K562 (cell line): ENCODE measurements around the gene WDR18. TPM values are rescaled to one million over a fixed set of nuclear protein-coding genes. Genes with fewer than 3 reads are reported as not detected.

Experiments used
- BHLHE40 ChIP-seq: IDR thresholded peaks from 2 replicates; pipeline ENCODE4 v1.6.1; 2011; ENCODE audit warnings: low read length, improper control_type of control experiment
- CBFB ChIP-seq: sonication (generic); formaldehyde crosslinking; IDR thresholded peaks from 2 replicates; pipeline ENCODE4 v1.4.0; 2020; ENCODE audit warnings: mild to moderate bottlenecking, missing genetic modification reagents
- ELF2 ChIP-seq: fragments of 250-450 bp; sonication (Bioruptor Pico); IDR thresholded peaks from 2 replicates; pipeline ENCODE4 v1.5.0; 2021; ENCODE audit warnings: mild to moderate bottlenecking
- GABPA ChIP-seq: fragments of 200-800 bp; sonication (Bioruptor generic); conservative IDR thresholded peaks from 2 replicates; pipeline ENCODE4 v1.6.1; 2016; ENCODE audit warnings: low read depth, missing genetic modification characterization, missing compliant biosample characterization
- MTA3 ChIP-seq: fragments of 450-650 bp; formaldehyde crosslinking; IDR thresholded peaks from 2 replicates; pipeline ENCODE4 v1.6.1; 2017; ENCODE audit warnings: mild to moderate bottlenecking, borderline replicate concordance
- NCOA1 ChIP-seq: fragments of 450-650 bp; IDR thresholded peaks from 2 replicates; pipeline ENCODE4 v1.6.1; 2016; ENCODE audit warnings: low read depth
- NR2C1 ChIP-seq, 2 experiments: fragments of 450-650 bp; IDR thresholded peaks; 2 replicates each; pipeline ENCODE4 v1.6.1; 2017; ENCODE audit warnings: mild to moderate bottlenecking in 2 of 2, antibody characterized with exemption in 1 of 2, inconsistent platforms in 1 of 2, missing compliant biosample characterization in 1 of 2, missing genetic modification characterization in 1 of 2
- POLR2A ChIP-seq: fragments of 450-650 bp; conservative IDR thresholded peaks from 2 replicates; pipeline ENCODE4 v1.6.1; 2016
- POLR2B ChIP-seq: fragments of 450-650 bp; IDR thresholded peaks from 2 replicates; pipeline ENCODE4 v1.6.1; 2018; ENCODE audit warnings: low read depth; ENCODE audit not compliant: partially characterized antibody
- PRPF4 ChIP-seq: fragments of 200-400 bp; formaldehyde crosslinking; IDR thresholded peaks from one replicate; pipeline ENCODE4 v1.6.1; 2017; ENCODE audit warnings: low read length, low read depth, mild to moderate bottlenecking; ENCODE audit not compliant: insufficient read depth, poor library complexity, severe bottlenecking
- SAFB2 ChIP-seq: fragments of 200-400 bp; formaldehyde crosslinking; IDR thresholded peaks from 2 replicates; pipeline ENCODE4 v1.6.1; 2018; ENCODE audit warnings: borderline replicate concordance, low read length, low read depth, moderate library complexity; ENCODE audit not compliant: severe bottlenecking
- TEAD4 ChIP-seq, 2 experiments: sonication (generic) in 1 of 2; formaldehyde crosslinking in 1 of 2; IDR thresholded peaks; 2 replicates each; pipeline versions ENCODE4 v1.6.1 to v1.8.0; 2012 to 2022; ENCODE audit warnings: borderline replicate concordance in 1 of 2, inconsistent platforms in 1 of 2, low read length in 1 of 2, mild to moderate bottlenecking in 1 of 2, missing genetic modification reagents in 1 of 2
- ZBTB1 ChIP-seq: sonication (generic); formaldehyde crosslinking; IDR thresholded peaks from 2 replicates; pipeline ENCODE4 v1.8.1; 2023; ENCODE audit warnings: missing genetic modification reagents, low read depth, mild to moderate bottlenecking, borderline replicate concordance
- ZNF124 ChIP-seq: sonication (generic); formaldehyde crosslinking; IDR thresholded peaks from 2 replicates; pipeline ENCODE4 v1.8.1; 2022; ENCODE audit warnings: missing genetic modification reagents
- ZZZ3 ChIP-seq: fragments of 450-650 bp; IDR thresholded peaks from 2 replicates; pipeline ENCODE4 v1.6.1; 2016; ENCODE audit warnings: antibody characterized with exemption, mild to moderate bottlenecking, moderate library complexity
- polyA plus RNA-seq, 8 experiments: library from polyadenylated mRNA; depleted of rRNA in 4 of 8; stranded (reverse) in 5 of 8; unstranded in 3 of 8; fragments of >200 nt; fragmentation: Nextera tagmentation in 2 of 8; fragmentation: Illumina TruSeq in 1 of 8; extraction: Ambion mirVana in 2 of 8; extraction: Trizol in 1 of 8; gene quantifications; 2 replicates each; pipeline versions ENCODE4 v1.2.1 to v1.2.3, GENCODE V29; 2011 to 2014; ENCODE audit warnings: inconsistent platforms in 1 of 8, missing spikeins in 1 of 8
- total RNA-seq, 7 experiments: library from RNA; depleted of rRNA in 6 of 7; stranded (reverse); fragments of >200 nt in 6 of 7; fragmentation: Illumina TruSeq in 2 of 7; extraction: Trizol in 2 of 7; gene quantifications; 2 replicates each; pipeline versions ENCODE4 v1.2.1 to v1.2.3, GENCODE V29; 2011 to 2021; ENCODE audit warnings: low replicate concordance in 1 of 7
- TF ChIP-seq, protein P1 (sequence below), 2 experiments: fragments of 150-350 bp in 1 of 2; IDR thresholded peaks; 2 replicates each; pipeline ENCODE4 v1.6.1; 2012 to 2016; ENCODE audit warnings: low read depth in 2 of 2, low read length in 2 of 2, mild to moderate bottlenecking in 1 of 2, moderate library complexity in 1 of 2
- TF ChIP-seq, protein P2 (sequence below): fragments of 200-800 bp; sonication (Bioruptor generic); IDR thresholded peaks from 2 replicates; pipeline ENCODE4 v1.6.1; 2017; ENCODE audit warnings: missing genetic modification characterization, missing compliant biosample characterization

The WDR18 gene
- total and polyA plus RNA-seq, 9 of the 15 experiments (the other 6 are each of a cell fraction or from before 2014, with no cell fraction given), result 0.65 to 181 (median 30.1) TPM

DNA sequence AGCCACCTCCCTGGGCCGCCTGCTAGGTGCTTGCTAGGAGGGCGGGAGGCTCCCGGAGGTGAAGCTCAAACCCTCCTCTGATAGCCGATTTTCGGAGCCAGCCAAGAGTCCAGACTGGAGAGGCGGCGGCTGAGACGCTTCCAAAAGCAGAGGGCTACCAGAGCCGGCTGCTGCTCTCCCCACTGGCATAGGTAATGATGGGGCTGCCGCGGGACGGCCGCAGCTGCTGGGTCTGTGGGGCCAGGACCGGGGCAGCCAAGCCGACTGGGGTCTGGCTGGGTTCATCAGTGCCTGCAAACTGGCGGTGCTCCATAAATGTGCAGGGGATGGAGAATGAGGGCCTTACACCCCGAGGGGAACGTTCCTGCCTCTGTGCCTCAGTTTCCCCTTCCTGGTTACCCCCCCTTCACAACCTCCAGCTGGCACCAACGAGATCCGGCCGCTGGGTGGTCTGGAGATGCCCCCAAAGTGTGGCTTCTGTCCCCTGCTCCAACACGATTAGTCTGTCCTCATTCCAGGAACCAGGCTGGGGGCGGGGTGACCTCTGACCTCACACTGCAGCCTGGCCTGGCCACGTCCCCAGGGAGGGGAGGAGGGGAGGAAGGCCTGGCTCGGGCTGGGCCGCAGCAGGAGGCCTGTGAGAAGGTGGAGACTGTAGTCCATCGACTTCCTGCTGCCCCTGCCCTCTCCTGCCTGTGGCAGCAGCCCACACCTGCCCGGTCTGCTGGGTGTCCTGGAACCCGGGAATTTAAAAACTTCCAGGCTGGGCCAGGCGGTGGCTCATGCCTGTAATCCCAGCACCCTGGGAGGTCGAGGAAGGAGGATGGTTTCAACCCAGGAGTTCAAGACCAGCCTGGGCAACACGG, 3.8 kb upstream of the WDR18 start (continued):
- TF ChIP-seq SAFB2 (no peak), NCOA1 (peak; percentile 63; the same call in 1 of the 2 replicates), CBFB (CRISPR knock-in tag) (peak; percentile 73; the same call in 1 of the 2 replicates), BHLHE40 (peak; percentile 64), ZZZ3 (no peak), POLR2B (peak; percentile 46), GABPA (tag) (peak; percentile 46), POLR2A (peak; percentile 63), NR2C1 (IDR thresholded peaks at IDR 0.05) (peak; percentile 98), NR2C1 (tag; IDR thresholded peaks at IDR 0.05) (peak; percentile 99), TEAD4 (IDR thresholded peaks at IDR 0.05; ENCODE audit: low read length) (0 out of 2 replicates have a peak, but pooled peaks have one; percentile 8), TEAD4 (CRISPR knock-in tag; IDR thresholded peaks at IDR 0.05; ENCODE audit: borderline replicate concordance) (no peak), ZBTB1 (CRISPR knock-in tag) (0 out of 2 replicates have a peak, but pooled peaks have one; percentile 21), ZNF124 (CRISPR knock-in tag) (0 out of 2 replicates have a peak, but pooled peaks have one; percentile 16), MTA3 (peak; percentile 90; the same call in 1 of the 2 replicates), PRPF4 (no peak), ELF2 (no peak)
- TF ChIP-seq, protein P1, sequence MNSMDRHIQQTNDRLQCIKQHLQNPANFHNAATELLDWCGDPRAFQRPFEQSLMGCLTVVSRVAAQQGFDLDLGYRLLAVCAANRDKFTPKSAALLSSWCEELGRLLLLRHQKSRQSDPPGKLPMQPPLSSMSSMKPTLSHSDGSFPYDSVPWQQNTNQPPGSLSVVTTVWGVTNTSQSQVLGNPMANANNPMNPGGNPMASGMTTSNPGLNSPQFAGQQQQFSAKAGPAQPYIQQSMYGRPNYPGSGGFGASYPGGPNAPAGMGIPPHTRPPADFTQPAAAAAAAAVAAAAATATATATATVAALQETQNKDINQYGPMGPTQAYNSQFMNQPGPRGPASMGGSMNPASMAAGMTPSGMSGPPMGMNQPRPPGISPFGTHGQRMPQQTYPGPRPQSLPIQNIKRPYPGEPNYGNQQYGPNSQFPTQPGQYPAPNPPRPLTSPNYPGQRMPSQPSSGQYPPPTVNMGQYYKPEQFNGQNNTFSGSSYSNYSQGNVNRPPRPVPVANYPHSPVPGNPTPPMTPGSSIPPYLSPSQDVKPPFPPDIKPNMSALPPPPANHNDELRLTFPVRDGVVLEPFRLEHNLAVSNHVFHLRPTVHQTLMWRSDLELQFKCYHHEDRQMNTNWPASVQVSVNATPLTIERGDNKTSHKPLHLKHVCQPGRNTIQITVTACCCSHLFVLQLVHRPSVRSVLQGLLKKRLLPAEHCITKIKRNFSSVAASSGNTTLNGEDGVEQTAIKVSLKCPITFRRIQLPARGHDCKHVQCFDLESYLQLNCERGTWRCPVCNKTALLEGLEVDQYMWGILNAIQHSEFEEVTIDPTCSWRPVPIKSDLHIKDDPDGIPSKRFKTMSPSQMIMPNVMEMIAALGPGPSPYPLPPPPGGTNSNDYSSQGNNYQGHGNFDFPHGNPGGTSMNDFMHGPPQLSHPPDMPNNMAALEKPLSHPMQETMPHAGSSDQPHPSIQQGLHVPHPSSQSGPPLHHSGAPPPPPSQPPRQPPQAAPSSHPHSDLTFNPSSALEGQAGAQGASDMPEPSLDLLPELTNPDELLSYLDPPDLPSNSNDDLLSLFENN (IDR thresholded peaks at IDR 0.05; ENCODE audit: low read depth in 2 of 2, low read length in 2 of 2), result 0 out of 4 replicates have a peak, but pooled peaks of 1 of the 2 experiments have one; percentile 22
- TF ChIP-seq, protein P2, sequence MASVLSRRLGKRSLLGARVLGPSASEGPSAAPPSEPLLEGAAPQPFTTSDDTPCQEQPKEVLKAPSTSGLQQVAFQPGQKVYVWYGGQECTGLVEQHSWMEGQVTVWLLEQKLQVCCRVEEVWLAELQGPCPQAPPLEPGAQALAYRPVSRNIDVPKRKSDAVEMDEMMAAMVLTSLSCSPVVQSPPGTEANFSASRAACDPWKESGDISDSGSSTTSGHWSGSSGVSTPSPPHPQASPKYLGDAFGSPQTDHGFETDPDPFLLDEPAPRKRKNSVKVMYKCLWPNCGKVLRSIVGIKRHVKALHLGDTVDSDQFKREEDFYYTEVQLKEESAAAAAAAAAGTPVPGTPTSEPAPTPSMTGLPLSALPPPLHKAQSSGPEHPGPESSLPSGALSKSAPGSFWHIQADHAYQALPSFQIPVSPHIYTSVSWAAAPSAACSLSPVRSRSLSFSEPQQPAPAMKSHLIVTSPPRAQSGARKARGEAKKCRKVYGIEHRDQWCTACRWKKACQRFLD, result peak; percentile 60; the same call in 1 of the 2 replicates
